Measurements from ENCODE around the gene CRHR1.

- TF ChIP-seq CTCF (IDR thresholded peaks at IDR 0.05; ENCODE audit: insufficient read depth, low read length) (no peak), POLR2AphosphoS5 (IDR thresholded peaks at IDR 0.05; ENCODE audit: low read depth) (no peak), REST (IDR thresholded peaks at IDR 0.05; ENCODE audit: insufficient replicate concordance, low read depth) (no peak), GABPA (IDR thresholded peaks at IDR 0.05; ENCODE audit: low read depth) (no peak)
Observed at GRCh38 chr17:45790296-45790922, 6.3 kb downstream of the CRHR1 start.

All from HL-60 (cell line).